ENCODE measurements around the gene FBRS.
A peak's percentile ranks its signal among the peaks of the same experiment; 100 is the strongest.
"Not testable (repeated sequence)": the region's sequence is repeated elsewhere in the genome, so short reads cannot be mapped to it uniquely, and the experiment has no call there.

FBRS gene

DNA sequence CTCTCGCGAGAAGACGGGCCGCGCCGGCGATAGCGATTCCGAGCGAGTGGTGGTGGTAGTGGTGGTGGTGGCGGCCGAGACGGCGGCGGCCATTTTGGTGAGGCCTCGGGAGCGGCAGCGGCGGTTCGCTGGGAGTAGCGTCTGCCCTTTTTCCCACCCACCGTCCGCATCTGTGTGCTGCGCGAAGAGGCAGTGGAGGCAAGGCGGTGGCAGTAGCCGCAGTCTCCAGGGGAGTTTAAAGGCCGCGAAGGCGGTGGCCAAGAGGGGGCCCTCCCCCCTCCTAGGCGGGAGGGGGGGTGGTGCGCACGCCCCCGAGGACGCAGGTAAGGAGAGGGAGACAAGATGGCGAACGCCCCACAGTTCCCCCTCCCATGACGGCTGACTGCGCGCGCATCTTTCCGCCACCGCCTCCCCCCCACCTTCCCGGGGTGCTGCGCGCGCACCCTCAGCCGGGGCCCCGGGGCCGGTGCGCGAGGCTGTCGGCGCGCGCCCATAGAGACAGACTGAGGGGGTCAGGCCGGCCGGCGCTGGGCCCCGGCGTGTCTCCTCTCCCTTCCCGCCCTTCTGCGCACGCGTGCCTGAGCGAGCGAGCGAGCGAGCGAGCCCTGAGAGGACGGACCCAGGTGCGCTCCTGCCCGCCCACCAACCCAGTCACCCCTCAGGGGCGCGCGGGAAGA is 40.0 kb downstream of the FBRS start:
- peak; percentile 97 to 99 for DNase-seq (ENCODE audit: low read depth in 2 of 2)

DNA sequence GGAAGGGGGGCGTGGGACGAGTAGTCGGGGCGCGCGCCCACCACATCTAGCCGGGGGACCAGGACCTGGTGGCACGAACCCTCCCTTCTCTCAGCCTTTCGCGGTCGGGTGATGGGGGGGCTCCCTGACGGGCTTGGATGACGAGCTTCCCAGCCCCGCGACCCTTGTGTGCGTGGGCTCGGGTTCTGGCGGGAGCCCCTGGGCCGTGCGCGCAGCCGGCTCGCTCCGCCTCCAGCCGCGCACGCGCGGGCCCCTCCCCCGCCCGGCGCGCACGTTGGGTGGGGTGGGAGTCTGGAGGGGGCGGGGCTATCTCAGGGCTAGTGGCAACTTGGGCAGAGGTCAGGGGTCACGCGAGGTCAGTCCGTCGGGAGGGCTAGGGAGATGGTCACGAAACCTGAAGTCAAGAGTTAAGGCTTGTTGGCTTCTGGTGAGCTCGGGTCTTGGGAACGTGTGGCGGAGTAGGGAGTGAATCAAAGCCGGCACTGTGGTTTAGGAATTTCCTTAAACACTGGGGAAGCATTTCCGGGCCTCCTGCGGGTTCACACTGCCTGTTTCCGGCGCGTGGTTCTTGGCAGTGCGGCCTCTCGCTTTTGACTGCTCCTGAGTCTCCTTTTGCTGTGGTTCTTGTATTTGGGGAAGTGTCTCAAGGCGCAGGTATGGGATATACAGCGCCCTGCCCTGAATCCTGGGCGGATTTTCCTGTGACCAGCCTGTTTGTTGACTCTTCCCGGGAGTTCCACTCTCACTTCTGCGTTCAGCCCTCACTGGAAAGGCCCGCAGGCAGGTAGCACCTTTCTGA is 40.8 kb downstream of the FBRS start, which contains the start of gene SRCAP:
Gene SRCAP (plus strand): TSS at position 356 of the 799 bp plus-strand sequence. CDS start 1,654 bp downstream, outside the sequence.
- peak; percentile 80 to 86 for DNase-seq (ENCODE audit: low read depth in 2 of 2)

DNA sequence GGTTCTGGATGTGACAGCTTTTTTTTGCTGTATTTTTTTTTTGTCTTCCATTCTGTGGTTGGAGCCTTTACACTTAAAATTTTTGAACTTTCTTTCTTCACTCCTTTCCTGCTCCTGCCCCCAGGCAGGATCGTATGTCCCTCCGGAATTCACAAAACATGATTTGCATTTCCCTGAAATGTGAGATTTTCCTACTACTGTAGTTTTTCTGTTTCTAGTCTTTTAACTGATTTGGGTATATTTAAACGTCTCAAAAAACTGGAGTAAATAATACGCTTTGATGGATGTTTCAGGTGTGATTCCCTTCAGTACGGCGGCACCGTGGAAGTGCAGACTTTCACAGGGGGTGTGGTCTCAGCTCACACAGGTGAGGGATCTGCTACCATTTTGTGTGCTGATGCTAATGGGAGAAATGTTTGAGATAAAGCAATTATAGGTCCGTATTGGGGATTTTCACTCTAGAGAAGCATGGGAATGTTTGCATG is 41.4 kb downstream of the FBRS start:
- no peak for DNase-seq (ENCODE audit: low read depth in 2 of 2)

DNA sequence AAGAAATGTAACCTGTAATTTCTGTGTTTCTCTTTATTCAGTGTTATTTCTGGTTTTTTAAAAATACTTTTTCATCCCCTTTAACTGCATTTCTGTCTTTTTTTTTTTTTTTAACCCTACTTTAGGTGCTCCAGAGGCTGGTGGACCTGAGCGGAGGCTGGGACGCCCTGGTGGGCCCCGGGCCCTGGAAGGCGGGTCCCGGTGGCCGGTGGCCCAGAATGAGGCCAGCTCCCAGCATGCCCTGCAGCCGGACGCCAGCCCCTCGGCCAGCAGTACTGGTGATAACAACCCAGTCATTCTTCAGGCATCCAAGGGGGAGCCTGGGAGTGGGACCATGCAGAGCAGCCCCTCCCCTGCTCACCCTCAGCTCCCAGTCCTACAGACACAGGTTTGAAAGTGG is 42.3 kb downstream of the FBRS start:
- no peak for DNase-seq (ENCODE audit: low read depth in 2 of 2)

DNA sequence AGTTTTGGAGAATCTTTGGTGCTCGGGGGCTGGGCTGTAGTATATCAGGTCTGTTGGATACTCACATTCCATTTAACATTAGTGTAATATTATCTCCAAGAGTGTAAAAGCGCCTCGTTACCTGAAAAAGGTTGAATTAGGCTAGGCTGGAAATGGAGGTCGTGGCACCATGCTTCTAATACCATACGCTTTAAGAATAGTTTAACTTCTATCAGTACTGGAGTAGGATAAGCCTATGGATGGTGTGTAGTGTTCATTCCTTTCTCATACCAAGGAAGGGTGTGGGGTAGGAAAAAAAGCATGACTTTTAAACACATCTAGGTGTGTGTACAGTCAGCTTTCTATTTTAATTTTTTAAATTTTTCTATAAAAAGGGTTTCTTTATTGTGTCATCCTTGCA is 42.7 kb downstream of the FBRS start:
- no peak for DNase-seq (ENCODE audit: low read depth in 2 of 2)

DNA sequence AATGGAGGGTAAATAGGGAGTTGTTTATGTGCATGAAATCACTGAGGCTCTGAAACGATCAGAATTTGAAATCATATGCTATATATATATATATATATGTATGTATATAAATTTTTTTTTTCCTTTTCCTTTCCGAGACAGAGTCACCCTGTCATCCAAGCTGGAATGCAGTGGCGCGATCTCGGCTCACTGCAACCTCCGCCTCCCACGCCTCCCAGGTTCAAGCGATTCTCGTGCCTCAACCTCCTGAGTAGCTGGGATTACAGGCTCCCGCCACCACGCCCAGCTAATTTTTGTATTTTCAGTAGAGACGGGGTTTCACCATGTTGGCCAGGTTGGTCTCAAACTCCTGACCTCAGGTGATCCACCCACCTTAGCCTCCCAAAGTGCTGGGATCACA is 44.8 kb downstream of the FBRS start:
- DNase-seq (ENCODE audit: low read depth in 2 of 2): not testable (repeated sequence)

DNA sequence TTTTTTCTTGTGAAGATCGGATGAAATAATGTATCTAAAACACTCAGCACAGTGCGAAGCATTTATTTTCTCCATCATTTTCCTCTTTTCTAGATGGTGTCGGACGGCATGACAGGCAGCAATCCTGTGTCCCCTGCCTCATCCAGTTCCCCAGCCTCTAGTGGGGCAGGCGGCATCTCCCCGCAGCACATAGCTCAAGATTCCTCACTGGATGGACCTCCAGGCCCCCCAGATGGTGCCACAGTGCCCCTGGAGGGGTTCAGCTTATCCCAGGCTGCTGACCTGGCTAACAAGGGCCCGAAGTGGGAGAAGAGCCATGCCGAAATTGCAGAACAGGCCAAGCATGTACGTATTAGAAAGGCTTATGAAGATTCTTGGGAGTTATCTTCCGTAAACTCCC is 45.7 kb downstream of the FBRS start:
- no peak for DNase-seq (ENCODE audit: low read depth in 2 of 2)

DNA sequence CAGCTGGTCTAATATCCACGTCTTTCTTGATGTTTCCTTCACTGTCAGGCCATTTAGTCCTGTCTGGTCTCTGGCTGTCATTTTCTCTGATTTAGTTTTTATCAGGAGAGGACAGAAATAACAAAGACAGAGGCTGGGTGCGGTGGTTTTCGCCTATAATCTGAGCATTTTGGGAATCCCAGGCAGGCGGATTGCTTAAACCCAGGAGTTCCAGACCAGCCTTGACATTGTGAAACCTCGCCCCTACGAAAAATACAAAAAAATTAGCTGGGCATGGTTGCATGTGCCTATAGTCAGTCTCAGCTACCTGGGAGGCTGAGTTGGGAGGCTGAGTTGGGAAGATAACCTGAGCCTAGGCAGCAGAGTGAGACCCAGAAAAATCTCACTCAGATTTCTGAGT is 47.8 kb downstream of the FBRS start:
- DNase-seq (ENCODE audit: low read depth in 2 of 2): no peak

DNA sequence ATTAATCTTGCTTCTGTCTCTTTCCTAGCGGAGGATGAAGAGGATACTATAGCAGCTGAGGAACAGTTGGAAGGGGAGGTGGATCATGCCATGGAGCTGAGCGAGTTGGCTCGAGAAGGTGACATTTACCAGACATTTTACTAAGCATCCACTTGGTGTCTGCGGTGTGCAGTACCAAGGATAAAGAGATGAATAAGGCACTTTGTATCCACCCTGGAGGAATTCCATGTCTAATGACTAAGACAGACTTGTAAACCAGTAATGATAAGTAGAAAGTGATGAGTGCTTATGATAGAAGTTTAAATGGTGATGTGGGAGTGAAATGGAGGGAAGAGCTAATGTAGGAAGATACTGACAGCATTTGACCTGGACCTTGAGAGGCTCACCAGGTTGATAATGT is 52.7 kb downstream of the FBRS start:
- DNase-seq (ENCODE audit: low read depth in 2 of 2): no peak

DNA sequence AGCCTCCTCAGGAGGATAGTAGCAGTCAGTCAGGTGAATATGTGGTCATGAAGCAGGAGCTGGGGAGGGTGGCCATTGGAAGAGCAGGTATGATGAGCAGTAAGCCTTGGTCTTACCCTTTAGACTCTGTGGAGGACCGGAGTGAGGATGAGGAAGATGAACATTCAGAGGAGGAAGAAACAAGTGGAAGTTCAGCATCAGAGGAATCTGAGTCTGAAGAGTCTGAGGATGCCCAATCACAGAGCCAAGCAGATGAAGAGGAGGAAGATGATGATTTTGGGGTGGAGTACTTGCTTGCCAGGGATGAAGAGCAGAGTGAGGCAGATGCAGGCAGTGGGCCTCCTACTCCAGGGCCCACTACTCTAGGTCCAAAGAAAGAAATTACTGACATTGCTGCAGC is 53.5 kb downstream of the FBRS start:
- no peak for DNase-seq (ENCODE audit: low read depth in 2 of 2)

DNA sequence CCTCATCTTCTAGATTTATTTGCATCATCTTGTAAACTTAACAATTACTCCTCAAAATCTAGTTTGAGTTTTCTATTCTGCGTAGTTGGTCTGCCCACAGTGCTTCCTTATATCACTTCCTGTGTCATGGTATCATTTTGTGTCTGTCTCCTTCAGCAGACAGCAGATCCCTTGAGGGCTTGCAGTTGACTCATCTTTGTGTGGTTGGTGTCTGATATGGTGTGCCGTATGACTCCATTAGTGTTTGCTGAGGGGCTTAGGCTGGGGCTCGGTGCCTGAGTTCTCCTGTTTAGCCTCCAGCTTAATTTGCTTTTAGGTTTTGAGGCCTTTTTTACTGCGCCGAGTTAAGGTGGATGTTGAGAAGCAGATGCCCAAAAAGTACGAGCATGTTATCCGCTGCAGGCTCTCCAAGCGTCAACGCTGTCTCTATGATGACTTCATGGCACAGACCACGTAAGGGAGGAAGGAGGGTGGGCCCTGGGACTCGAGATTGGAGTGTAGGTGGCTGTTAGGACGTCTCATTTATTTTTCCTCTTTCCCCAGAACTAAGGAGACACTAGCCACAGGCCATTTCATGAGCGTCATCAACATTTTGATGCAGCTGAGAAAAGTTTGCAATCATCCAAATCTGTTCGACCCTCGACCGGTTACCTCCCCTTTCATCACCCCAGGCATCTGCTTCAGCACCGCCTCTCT is 57.7 kb downstream of the FBRS start:
- DNase-seq (ENCODE audit: low read depth in 2 of 2): peak in 1 of 2 donors; percentile 30

DNA sequence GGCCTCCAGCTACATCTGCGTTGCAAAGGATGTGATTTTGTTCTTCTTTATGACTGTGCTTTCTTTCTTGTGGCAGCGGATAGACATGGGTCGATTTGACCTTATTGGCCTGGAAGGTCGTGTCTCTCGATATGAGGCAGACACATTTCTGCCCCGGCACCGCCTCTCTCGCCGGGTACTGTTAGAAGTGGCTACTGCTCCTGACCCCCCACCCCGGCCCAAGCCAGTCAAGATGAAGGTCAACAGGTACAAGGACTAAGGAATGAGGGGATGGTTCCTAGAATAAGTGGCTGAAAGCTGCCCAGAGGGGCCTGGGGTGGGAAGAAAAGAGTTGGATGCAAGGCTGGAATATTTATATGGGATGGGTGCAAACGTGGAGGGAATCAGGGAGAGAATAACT is 61.9 kb downstream of the FBRS start:
- no peak for DNase-seq (ENCODE audit: low read depth in 2 of 2)

Data from stimulated activated CD4-positive, alpha-beta T cell treated with anti-CD3 and anti-CD28 coated beads, Interleukin-1b, Interleukin-23, amount 100 ng/mL, for 4 hours (primary cell).